ENCODE measurements around the gene AKR1D1. TPM values are rescaled to one million over a fixed set of nuclear protein-coding genes. Genes with fewer than 3 reads are reported as not detected.

AKR1D1 gene
- total RNA-seq, 4 donors from 2014 or later, result 0.10 TPM; not detected in 3

- intact Hi-C loops (cut with DNase I; ENCODE audit: low total_unique reads), result no loop called here
- no peak overlapping the region for H3K4me3 ChIP-seq (ENCODE audit: low read depth, poor library complexity, severe bottlenecking)
- DNase-seq (ENCODE audit: low spot score in 2 of 2), result no peak
- WGBS, 2 donors, result 38 to 50% methylated on average over 1 of the region's 1 CpG
- no peak for TF ChIP-seq POLR2A (IDR thresholded peaks at IDR 0.05)
- TF ChIP-seq CTCF (IDR thresholded peaks at IDR 0.05), result no peak
These were observed 39.9 kb downstream of the AKR1D1 start for GRCh38 chr7:138116141-138116540.

GRCh38 chr7:138116892-138117291 is 40.6 kb downstream of the AKR1D1 start:
- 44 to 49% methylated on average over 2 of the region's 2 CpGs for WGBS, 2 donors
- intact Hi-C loops (cut with DNase I; ENCODE audit: low total_unique reads), result no loop called here
- no peak overlapping the region for H3K4me3 ChIP-seq (ENCODE audit: low read depth, poor library complexity, severe bottlenecking)
- DNase-seq (ENCODE audit: low spot score in 2 of 2), result no peak
- TF ChIP-seq POLR2A (IDR thresholded peaks at IDR 0.05) (no peak), CTCF (IDR thresholded peaks at IDR 0.05) (no peak)

- no peak overlapping the region for H3K4me3 ChIP-seq (ENCODE audit: low read depth, poor library complexity, severe bottlenecking)
- no peak for DNase-seq (ENCODE audit: low spot score in 2 of 2)
- no peak for TF ChIP-seq CTCF (IDR thresholded peaks at IDR 0.05)
- TF ChIP-seq POLR2A (IDR thresholded peaks at IDR 0.05), result no peak
- intact Hi-C loops (cut with DNase I; ENCODE audit: low total_unique reads), result no loop called here
- 84 to 85% methylated on average over 10 of the region's 10 CpGs for WGBS, 2 donors
These were observed 44.0 kb downstream of the AKR1D1 start for GRCh38 chr7:138120140-138120827.

- no peak for DNase-seq (ENCODE audit: low spot score in 2 of 2)
- 96% methylated on average over 23 of the region's 23 CpGs for WGBS, 2 donors
- TF ChIP-seq POLR2A (IDR thresholded peaks at IDR 0.05), result no peak
- TF ChIP-seq CTCF (IDR thresholded peaks at IDR 0.05), result no peak
- intact Hi-C loops (cut with DNase I; ENCODE audit: low total_unique reads), result no loop called here
- no peak overlapping the region for H3K4me3 ChIP-seq (ENCODE audit: low read depth, poor library complexity, severe bottlenecking)
These were observed 45.9 kb downstream of the AKR1D1 start for GRCh38 chr7:138122162-138122561.

GRCh38 chr7:138125119-138125518 is 48.9 kb downstream of the AKR1D1 start:
- WGBS, 2 donors, result 45 to 55% methylated on average over 2 of the region's 2 CpGs
- no peak overlapping the region for H3K4me3 ChIP-seq (ENCODE audit: low read depth, poor library complexity, severe bottlenecking)
- no peak for TF ChIP-seq CTCF (IDR thresholded peaks at IDR 0.05)
- TF ChIP-seq POLR2A (IDR thresholded peaks at IDR 0.05), result no peak
- intact Hi-C loops (cut with DNase I; ENCODE audit: low total_unique reads), result no loop called here
- DNase-seq (ENCODE audit: low spot score in 2 of 2), result no peak

GRCh38 chr7:138125598-138126111 is 49.4 kb downstream of the AKR1D1 start:
- intact Hi-C loops (cut with DNase I; ENCODE audit: low total_unique reads), result no loop called here
- DNase-seq (ENCODE audit: low spot score in 2 of 2), result no peak
- 72 to 78% methylated on average over 2 of the region's 2 CpGs for WGBS, 2 donors
- TF ChIP-seq POLR2A (IDR thresholded peaks at IDR 0.05) (no peak), CTCF (IDR thresholded peaks at IDR 0.05) (no peak)
- H3K4me3 ChIP-seq (ENCODE audit: low read depth, poor library complexity, severe bottlenecking), result no peak overlapping the region
